GM18858 (cell line): ENCODE results near the gene CYTH3.
"Not testable (repeated sequence)": the region's sequence is repeated elsewhere in the genome, so short reads cannot be mapped to it uniquely, and the experiment has no call there.

Source experiments
- ATAC-seq: cut with Tn5 transposase; IDR thresholded peaks from one replicate; pipeline ENCODE4 v1.9.1; 2021; ENCODE audit not compliant: unreplicated experiment

The CYTH3 gene

GRCh38 chr7:6283391-6284054 is 11.1 kb upstream of the CYTH3 start:
- ATAC-seq = not testable (repeated sequence)

DNA sequence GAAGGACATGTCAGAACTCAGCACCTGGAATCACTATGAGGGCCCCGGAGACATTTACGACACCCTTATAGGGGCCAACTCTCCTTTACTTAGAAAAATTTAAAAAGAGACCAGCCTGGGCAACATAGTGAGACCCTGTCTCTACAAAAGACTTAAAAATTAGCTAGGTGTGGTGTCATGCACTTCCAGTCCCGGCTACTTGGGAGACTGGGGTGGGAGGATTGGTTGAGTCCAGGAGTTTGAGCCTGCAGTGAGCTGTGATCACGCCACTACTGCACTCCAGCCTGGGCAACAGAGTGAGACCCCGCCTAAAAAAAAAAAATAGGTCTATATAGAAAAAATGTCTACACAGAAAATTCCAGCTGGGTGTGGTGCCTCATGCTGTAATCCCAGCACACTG is 7.5 kb upstream of the CYTH3 start:
- no peak for ATAC-seq

DNA sequence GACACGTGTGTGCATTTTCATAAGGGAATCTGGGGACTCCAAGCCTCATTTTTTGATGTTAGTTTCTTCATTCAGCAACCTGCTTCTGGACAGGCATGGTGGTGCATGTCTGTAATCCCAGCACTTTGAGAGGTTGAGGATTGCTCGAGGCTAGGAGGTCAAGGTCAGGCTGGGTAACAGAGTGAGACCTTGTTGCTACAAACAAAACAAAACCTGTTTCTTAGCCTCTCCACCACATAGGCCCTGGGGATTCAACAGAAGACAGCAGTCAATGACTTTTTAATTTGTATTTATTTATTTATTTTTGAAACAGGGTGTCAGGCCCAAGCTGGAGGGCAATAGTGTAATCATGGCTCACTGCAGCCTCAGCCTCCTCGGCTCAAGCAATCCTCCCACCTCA is 6.9 kb upstream of the CYTH3 start:
- no peak for ATAC-seq

DNA sequence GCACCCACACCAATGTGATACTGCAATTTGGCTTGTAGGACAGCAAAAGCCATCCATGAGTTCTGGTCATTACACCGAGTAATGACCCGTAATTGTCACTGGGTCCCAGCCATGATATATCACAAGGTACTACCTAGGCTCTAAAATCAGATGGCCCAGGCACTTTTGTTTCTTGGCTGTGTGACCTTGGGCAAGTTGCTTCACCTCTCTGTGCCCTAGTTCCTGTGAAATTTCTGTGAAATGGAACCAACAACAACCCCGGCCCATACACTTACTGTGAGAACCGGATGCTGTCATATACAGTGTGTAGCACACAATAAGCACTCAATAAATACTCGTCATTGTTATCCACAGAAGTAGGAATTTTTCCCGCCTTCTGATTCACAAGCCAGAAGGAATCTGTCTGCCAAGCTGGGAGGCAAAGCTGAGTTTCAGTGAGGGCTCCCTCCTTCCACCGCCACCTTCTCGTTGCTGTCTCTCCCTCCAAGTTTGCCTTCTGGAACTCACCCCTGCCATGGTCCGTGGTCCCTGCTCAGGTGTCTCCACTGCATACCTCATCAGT is 6.4 kb upstream of the CYTH3 start:
- ATAC-seq = no peak

- ATAC-seq = no peak
Measured at GRCh38 chr7:6277476-6277875, 5.1 kb upstream of the CYTH3 start.

GRCh38 chr7:6276911-6277408 is 4.5 kb upstream of the CYTH3 start:
- no peak for ATAC-seq

DNA sequence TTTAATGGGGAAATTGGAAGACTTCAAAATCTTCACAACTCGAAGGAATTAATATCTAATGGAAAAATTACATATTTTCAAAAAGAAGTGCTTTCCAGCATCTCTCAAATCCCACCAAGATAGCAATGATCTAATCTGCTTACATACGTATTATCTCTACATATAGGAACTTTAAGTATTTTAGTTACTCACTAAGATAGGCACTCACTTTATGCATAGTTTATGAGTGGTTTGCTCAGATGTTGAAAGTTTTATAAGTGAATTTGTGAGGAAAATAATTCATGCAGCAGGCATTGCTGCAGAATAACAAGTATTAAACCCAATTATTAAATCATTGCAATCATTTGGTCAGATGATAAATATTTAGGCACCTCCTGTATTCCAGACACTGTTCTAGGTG is 2.3 kb upstream of the CYTH3 start:
- no peak for ATAC-seq

DNA sequence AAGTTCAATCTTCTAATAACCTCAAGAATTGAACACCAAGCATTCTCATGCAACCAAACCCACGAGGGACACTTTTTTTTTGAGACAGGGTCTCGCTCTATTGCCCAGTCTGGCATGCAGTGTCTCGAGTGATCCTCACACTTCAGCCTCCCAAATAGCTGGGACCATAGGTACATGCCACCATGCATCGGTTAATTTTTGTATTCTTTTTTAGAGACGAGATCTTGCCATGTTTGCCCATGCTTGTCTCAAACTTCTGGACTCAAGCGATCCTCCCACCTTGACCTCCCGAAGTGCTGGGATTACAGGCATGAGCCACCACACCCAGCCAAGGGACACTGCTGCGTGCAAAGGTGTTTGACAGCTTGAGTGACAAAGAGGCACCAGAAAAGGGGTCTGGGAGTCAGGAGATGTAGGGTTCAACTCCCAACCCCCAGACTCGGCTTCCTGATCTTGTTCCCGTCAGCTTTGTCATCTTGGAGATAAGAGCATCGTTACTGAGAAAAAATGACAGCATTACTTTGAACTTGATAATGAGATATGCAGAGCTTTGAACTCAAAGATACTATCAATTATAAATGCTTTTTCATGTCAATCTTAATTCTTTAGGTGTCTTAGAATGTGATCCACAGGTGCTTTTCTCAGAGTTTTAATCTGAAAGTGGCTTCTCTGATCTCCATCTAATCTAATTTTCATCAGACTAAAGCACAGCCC is 1.6 kb upstream of the CYTH3 start:
- no peak for ATAC-seq

DNA sequence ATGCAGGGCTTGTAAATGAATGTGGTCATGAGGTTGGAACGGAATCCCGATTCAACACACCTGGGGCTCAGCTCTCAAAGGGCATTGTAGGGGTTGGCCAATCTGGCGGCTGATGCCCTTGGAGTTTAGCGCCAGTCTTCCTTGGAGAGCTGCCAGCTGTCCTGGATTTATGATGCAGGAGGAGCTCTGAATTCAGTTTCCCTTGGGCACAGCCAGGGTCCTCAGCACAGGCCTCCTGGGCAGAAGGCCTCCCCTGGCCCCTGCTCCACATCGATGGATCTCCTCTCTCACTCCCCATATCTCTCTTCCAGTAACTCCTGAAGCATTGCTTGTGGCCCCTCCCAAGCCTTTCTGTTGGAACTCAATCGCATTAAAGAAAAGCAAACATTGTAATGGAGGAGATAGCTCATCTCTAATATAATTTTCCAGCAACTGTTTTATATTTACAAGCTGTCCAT is 985 bp upstream of the CYTH3 start:
- ATAC-seq = no peak

DNA sequence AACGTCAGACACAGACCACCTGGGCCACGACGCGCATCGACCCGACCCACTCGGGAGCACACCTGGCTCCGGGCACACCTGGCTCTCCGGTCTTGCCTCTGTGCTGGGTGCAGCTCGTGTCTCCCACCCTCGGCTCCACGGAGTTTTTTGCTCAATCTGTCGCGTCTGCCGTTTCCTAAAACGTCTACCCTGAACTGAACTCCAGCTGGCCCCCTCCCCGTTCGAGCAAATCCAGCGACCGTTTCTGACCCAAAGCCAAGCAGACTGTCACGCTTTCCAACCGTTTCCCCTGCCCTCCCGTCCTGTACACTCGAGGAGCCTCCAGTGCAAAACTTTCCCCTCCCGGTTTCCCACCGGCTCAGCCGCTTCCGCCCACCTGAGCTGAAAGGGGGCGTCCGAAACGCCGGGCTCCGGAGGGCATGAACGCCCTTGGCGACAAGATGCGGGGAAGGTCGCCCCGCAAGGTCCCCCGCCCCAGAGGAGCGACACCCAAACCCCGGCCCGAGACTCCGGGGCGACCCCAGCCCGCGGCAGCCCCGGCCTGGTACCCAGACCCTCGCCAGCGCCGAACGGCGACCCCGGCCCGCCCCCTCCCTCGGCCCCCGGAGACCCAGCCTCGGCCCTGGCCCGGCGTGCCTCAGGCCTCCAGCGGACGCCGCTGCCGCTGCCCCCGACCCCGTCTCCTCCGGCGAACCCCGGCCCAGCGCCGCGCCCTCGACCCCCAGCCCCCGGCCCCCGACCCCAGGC is 557 bp downstream of the CYTH3 start:
- no peak for ATAC-seq

GRCh38 chr7:6271060-6271658 is 1.3 kb downstream of the CYTH3 start:
- no peak for ATAC-seq

GRCh38 chr7:6269527-6269926 is 2.9 kb downstream of the CYTH3 start:
- ATAC-seq = no peak

DNA sequence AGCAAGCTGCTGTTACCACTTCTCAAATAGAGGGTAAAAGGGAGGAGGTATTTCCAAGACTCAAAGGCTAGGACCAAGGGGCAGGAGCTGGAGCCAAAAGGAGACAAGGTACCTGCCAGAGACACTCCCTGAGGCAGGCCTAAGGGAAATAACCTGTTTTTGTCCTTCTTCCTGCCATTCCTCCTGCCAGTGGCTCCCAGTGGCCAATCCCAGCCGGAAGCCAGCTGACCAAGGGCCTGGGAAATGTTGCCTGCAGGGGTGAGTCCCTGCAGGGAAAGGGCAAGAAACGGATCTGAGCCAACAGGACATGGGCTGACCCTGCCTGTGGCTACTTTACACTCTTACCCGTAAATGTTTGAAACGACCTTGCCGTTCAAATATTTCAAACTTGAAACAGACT is 3.5 kb downstream of the CYTH3 start:
- ATAC-seq = no peak

GRCh38 chr7:6268023-6268900 is 4.2 kb downstream of the CYTH3 start:
- no peak for ATAC-seq

- no peak for ATAC-seq
Measured at GRCh38 chr7:6266699-6267098, 5.7 kb downstream of the CYTH3 start.

- ATAC-seq = no peak
Measured at GRCh38 chr7:6262221-6262620, 10.2 kb downstream of the CYTH3 start.

DNA sequence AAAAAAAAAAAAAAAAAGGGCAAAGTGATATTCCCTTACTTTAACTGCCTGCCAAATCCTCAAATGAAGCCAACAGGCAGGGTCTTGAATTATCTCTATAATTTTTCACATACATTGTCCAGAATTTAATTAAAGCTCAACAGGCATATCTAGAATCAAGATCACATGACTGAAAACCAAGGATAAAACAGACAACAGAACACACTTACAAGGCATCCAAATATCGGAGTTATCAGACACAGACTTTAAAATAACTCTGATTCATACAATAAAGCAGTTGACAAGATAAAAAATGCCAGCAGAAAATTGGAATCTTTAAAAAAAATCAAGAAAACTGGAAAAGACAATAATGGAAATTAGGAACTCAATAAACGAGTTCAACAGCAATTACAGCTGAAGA is 10.7 kb downstream of the CYTH3 start:
- no peak for ATAC-seq

DNA sequence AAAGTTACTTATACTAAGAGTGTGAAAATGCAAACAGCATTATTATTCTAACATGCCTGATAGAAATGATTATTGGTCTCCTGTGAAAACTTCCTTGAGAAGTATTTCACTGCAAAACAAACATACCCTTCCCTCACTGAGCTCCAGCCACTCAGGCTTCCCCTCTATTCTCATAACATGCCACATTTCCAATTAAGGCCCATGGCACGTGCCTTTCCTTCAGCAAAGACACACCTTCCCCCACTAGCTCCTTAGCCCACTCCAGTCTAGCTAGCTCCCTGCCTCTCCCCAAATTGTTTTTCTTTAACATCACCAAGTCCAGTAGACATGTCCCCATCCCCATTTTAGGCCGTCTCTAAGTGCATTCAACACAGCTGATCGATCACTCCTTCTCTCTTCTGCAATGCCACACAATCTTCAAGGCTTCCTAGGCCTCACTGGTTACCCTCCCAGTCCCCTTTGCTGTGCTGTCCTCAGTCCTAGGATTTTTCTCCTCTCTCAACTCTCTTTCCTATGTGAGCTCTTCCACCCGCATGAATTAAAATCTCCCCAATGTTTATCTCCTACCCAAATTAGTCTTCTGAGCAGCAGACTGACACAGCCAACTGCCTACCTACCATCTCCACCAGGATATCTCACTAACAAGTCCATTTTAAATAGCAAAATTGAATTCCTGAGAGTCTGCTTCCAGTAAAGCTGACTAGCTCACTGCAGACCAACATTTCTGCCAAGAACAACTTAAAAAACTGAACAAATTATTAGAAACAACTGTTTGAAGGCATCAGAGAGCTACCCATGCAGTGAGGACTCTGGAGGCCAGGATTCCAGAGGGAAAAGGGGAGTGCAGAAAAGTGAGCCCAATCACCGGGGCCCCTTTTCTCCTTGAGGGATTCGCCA is 11.9 kb downstream of the CYTH3 start:
- ATAC-seq = no peak

- no peak for ATAC-seq
Measured at GRCh38 chr7:6259257-6259656, 13.2 kb downstream of the CYTH3 start.
